ENCODE data around the gene TLL2. TPM values are rescaled to one million over a fixed set of nuclear protein-coding genes. Genes with fewer than 3 reads are reported as not detected.

The TLL2 gene
- total and polyA plus RNA-seq, 11 donors, result 1.8 to 8.6 (median 4.6) TPM

GRCh38 chr10:96418582-96418981 lies 95.1 kb downstream of the TLL2 start:
- Histone ChIP-seq H3K4me3 (no peak overlapping the region), H3K9me3 (no peaks in the 10 kb centered on the region), H3K36me3 (no peaks in the 10 kb centered on the region), H3K27me3 (no peaks in the 10 kb centered on the region), H3K4me1 (peaks cover 0 to 30% (median 12%) of the 10 kb centered on the region in 12 donors), H3K27ac (no peak overlapping the region)
- ATAC-seq, result no peak
- no peak for DNase-seq
- TF ChIP-seq CTCF (IDR thresholded peaks at IDR 0.05) (no peak), POLR2A (IDR thresholded peaks at IDR 0.05) (no peak)
- intact Hi-C loops (cut with DNase I), result loop anchor here in 1 of 10 donors (10.0 kb wide), 1 partner anchor 56 kb away; no protein-coding TSS in a partner anchor

- Histone ChIP-seq H3K9me3 (no peaks in the 10 kb centered on the region), H3K27ac (peak overlapping the region in 2 of 12 donors; percentile 23 to 47), H3K4me1 (peaks cover 0 to 41% (median 13%) of the 10 kb centered on the region in 12 donors), H3K4me3 (no peak overlapping the region), H3K27me3 (no peaks in the 10 kb centered on the region), H3K36me3 (no peaks in the 10 kb centered on the region)
- DNase-seq (no peak), ATAC-seq (peak in 1 of 4 donors; percentile 58)
- intact Hi-C loops (cut with DNase I), result loop anchor here in 1 of 10 donors (10.0 kb wide), 1 partner anchor 57 kb away; no protein-coding TSS in a partner anchor
- 84 to 92% (median 89%) methylated on average over 3 of the region's 3 CpGs for WGBS, 4 donors
- TF ChIP-seq POLR2A (IDR thresholded peaks at IDR 0.05), result no peak
These were observed 96.3 kb downstream of the TLL2 start for GRCh38 chr10:96417441-96417840.

- TF ChIP-seq CTCF (IDR thresholded peaks at IDR 0.05), result no peak
- no peak for TF ChIP-seq POLR2A (IDR thresholded peaks at IDR 0.05)
- Histone ChIP-seq H3K4me3 (no peak overlapping the region), H3K36me3 (no peaks in the 10 kb centered on the region), H3K9me3 (no peaks in the 10 kb centered on the region), H3K27me3 (no peaks in the 10 kb centered on the region), H3K27ac (peak overlapping the region in 3 of 12 donors; percentile 14 to 47 (median 23)), H3K4me1 (peaks cover 0 to 41% (median 14%) of the 10 kb centered on the region in 12 donors)
- intact Hi-C loops (cut with DNase I), result loop anchor here in 1 of 10 donors (10.0 kb wide), 1 partner anchor 58 kb away; no protein-coding TSS in a partner anchor
- WGBS, 4 donors, result 59 to 65% (median 61%) methylated on average over 7 of the region's 7 CpGs
- peak; percentile 39 to 75 (median 64) for ATAC-seq
- DNase-seq, result peak in 4 of 5 donors; percentile 44 to 59 (median 56)
These were observed 97.1 kb downstream of the TLL2 start for GRCh38 chr10:96416643-96417042.

GRCh38 chr10:96415891-96416554 lies 97.7 kb downstream of the TLL2 start:
- H3K27me3 ChIP-seq, result no peaks in the 10 kb centered on the region
- peak overlapping the region in 2 of 12 donors; percentile 1 to 17 for H3K27ac ChIP-seq
- ATAC-seq (peak in 1 of 4 donors; percentile 14), DNase-seq (no peak)
- WGBS, 4 donors, result 87 to 92% (median 90%) methylated on average over 5 of the region's 5 CpGs
- peaks cover 0 to 44% (median 15%) of the 10 kb centered on the region in 12 donors for H3K4me1 ChIP-seq
- no peaks in the 10 kb centered on the region for H3K36me3 ChIP-seq
- TF ChIP-seq CTCF (IDR thresholded peaks at IDR 0.05), result no peak
- TF ChIP-seq POLR2A (IDR thresholded peaks at IDR 0.05), result no peak
- no peak overlapping the region for H3K4me3 ChIP-seq
- intact Hi-C loops (cut with DNase I), result loop anchor here in 1 of 10 donors (10.0 kb wide), 1 partner anchor 59 kb away; no protein-coding TSS in a partner anchor
- no peaks in the 10 kb centered on the region for H3K9me3 ChIP-seq
